ENCODE measurements around the gene STAT4.

Gene STAT4

DNA sequence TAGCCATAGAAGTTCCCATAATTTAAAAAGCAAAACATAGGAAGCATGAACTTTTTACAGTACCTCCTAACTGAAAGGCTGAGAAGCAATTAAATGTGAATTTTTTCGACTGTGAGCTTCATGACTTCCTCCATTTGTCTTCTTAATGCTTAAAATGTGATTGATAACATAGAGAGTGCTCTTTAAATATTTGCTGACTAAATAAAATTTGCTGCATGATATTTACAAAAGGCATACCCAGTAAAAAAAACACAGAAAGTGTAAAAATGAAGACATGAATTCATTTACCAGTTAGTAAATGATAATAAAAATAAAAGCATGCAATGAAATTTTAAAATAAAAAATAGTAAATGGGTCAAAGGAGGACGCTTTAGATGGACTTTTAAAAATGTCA, 21.9 kb downstream of the STAT4 start:
- Histone ChIP-seq H3K4ac (ENCODE audit: low read depth in 1 of 2, low read length in 2 of 2) (no peak overlapping the region), H3K4me2 (ENCODE audit: low read length, poor library complexity, severe bottlenecking) (no peak overlapping the region), H3K18ac (ENCODE audit: low read depth in 1 of 2, low read length in 2 of 2) (no peak overlapping the region), H3K27me3 (ENCODE audit: control insufficient read depth in 1 of 2, insufficient read depth in 1 of 2, low read length in 2 of 2) (no peaks in the 10 kb centered on the region), H2BK120ac (ENCODE audit: low read depth, low read length) (no peak overlapping the region), H3K14ac (ENCODE audit: low read length in 2 of 2) (no peak overlapping the region), H3K36me3 (ENCODE audit: control insufficient read depth in 1 of 2, insufficient read depth in 2 of 2, low read depth in 1 of 2, low read length in 2 of 2) (no peaks in the 10 kb centered on the region), H2BK5ac (ENCODE audit: low read depth, low read length, poor library complexity, severe bottlenecking) (no peak overlapping the region), H2BK15ac (ENCODE audit: low read depth, poor library complexity, severe bottlenecking) (no peak overlapping the region), H3K23ac (ENCODE audit: low read length in 2 of 2) (no peak overlapping the region), H2AFZ (ENCODE audit: low read depth, low read length) (no peak overlapping the region), H2AK5ac (ENCODE audit: low read length, severe bottlenecking) (no peak overlapping the region), H3K27ac (ENCODE audit: low read length, poor library complexity, severe bottlenecking) (no peak overlapping the region), H3K4me1 (ENCODE audit: control insufficient read depth, insufficient read depth, low read depth, low read length) (no peaks in the 10 kb centered on the region), H4K8ac (ENCODE audit: low read length) (no peak overlapping the region), H3K9ac (ENCODE audit: low read length) (no peak overlapping the region), H4K91ac (ENCODE audit: low read length) (no peak overlapping the region), H3K4me3 (ENCODE audit: insufficient read depth in 1 of 2, low read depth in 1 of 2, low read length in 2 of 2) (no peak overlapping the region), H3K9me3 (ENCODE audit: control insufficient read depth, low read length) (no peaks in the 10 kb centered on the region), H3K79me1 (replicated peaks; ENCODE audit: low read length, poor library complexity, severe bottlenecking) (no peaks in the 10 kb centered on the region), H2BK12ac (ENCODE audit: low read length in 2 of 2) (no peak overlapping the region)
- no peak for DNase-seq
- 90% methylated on average over 1 of the region's 2 CpGs for WGBS

DNA sequence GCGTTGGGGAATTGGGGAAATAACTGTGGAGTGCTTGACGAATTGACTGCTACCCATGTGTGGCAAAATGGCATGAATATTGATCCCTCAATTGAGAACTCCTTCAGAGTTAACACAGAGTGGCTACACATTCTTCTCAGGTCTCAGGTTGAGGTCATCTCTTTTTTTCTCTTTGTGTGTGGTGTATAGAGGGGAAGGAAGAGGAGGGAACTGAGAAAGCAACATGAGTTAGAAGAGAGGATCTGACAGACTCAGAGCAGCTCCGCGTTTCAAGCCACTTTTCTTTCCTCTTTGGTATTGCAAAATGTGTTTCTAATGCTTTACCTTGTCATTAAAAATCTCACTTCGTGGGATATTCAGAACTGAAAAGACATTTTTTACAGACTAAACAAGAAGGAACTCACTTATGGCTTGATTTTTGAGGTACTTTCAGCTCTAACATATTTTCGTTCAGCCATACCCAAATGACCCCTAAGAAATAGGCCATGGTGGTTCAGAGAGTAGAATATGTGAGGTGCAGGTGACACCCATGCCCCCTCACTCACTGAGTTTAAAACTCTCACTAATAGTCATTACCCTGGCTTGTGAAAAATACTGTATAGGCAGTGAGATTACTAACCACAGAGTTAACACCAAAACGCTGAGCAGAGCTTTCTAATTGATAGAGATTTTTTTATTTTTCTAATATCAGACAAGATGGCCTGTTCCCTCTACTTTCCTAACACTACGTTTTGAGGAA, 22.5 kb downstream of the STAT4 start:
- no peak overlapping the region for H3K18ac ChIP-seq (ENCODE audit: low read depth in 1 of 2, low read length in 2 of 2)
- H3K4me1 ChIP-seq (ENCODE audit: control insufficient read depth, insufficient read depth, low read depth, low read length) = no peaks in the 10 kb centered on the region
- no peak overlapping the region for H3K4ac ChIP-seq (ENCODE audit: low read depth in 1 of 2, low read length in 2 of 2)
- no peaks in the 10 kb centered on the region for H3K79me1 ChIP-seq (replicated peaks; ENCODE audit: low read length, poor library complexity, severe bottlenecking)
- H2AK5ac ChIP-seq (ENCODE audit: low read length, severe bottlenecking) = no peak overlapping the region
- WGBS = 74% methylated on average over 2 of the region's 8 CpGs
- no peak overlapping the region for H2BK15ac ChIP-seq (ENCODE audit: low read depth, poor library complexity, severe bottlenecking)
- H2BK5ac ChIP-seq (ENCODE audit: low read depth, low read length, poor library complexity, severe bottlenecking) = no peak overlapping the region
- H3K9me3 ChIP-seq (ENCODE audit: control insufficient read depth, low read length) = no peaks in the 10 kb centered on the region
- H3K27me3 ChIP-seq (ENCODE audit: control insufficient read depth in 1 of 2, insufficient read depth in 1 of 2, low read length in 2 of 2) = no peaks in the 10 kb centered on the region
- no peak overlapping the region for H4K8ac ChIP-seq (ENCODE audit: low read length)
- no peak overlapping the region for H3K23ac ChIP-seq (ENCODE audit: low read length in 2 of 2)
- H2BK120ac ChIP-seq (ENCODE audit: low read depth, low read length) = no peak overlapping the region
- no peak overlapping the region for H3K9ac ChIP-seq (ENCODE audit: low read length)
- H3K4me2 ChIP-seq (ENCODE audit: low read length, poor library complexity, severe bottlenecking) = no peak overlapping the region
- no peak overlapping the region for H2BK12ac ChIP-seq (ENCODE audit: low read length in 2 of 2)
- H3K14ac ChIP-seq (ENCODE audit: low read length in 2 of 2) = no peak overlapping the region
- H4K91ac ChIP-seq (ENCODE audit: low read length) = no peak overlapping the region
- DNase-seq = no peak
- no peak overlapping the region for H3K27ac ChIP-seq (ENCODE audit: low read length, poor library complexity, severe bottlenecking)
- no peak overlapping the region for H3K4me3 ChIP-seq (ENCODE audit: insufficient read depth in 1 of 2, low read depth in 1 of 2, low read length in 2 of 2)
- no peaks in the 10 kb centered on the region for H3K36me3 ChIP-seq (ENCODE audit: control insufficient read depth in 1 of 2, insufficient read depth in 2 of 2, low read depth in 1 of 2, low read length in 2 of 2)
- H2AFZ ChIP-seq (ENCODE audit: low read depth, low read length) = no peak overlapping the region

DNA sequence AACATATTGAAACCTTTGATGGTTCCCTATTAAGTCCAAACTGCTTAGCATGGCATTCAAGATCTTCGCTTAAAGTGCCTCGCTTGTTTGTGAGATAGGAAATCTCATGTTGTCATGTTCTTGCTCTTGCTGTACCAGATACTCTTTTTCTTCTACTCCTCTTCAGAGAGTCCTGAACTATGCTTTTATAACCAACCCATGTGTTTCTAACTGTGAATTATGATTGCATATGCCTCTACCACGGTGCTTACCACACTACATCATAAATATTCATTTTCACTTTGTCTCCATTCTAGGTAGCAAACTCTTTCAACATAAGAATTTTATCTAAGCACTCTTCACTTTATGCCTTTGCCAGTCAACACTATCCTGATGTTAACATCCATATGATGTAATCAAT, 23.6 kb downstream of the STAT4 start:
- Histone ChIP-seq H3K9me3 (ENCODE audit: control insufficient read depth, low read length) (no peaks in the 10 kb centered on the region), H3K18ac (ENCODE audit: low read depth in 1 of 2, low read length in 2 of 2) (no peak overlapping the region), H3K9ac (ENCODE audit: low read length) (no peak overlapping the region), H2BK12ac (ENCODE audit: low read length in 2 of 2) (no peak overlapping the region), H2BK120ac (ENCODE audit: low read depth, low read length) (no peak overlapping the region), H3K79me1 (replicated peaks; ENCODE audit: low read length, poor library complexity, severe bottlenecking) (no peaks in the 10 kb centered on the region), H3K23ac (ENCODE audit: low read length in 2 of 2) (no peak overlapping the region), H3K4me2 (ENCODE audit: low read length, poor library complexity, severe bottlenecking) (no peak overlapping the region), H3K4me3 (ENCODE audit: insufficient read depth in 1 of 2, low read depth in 1 of 2, low read length in 2 of 2) (no peak overlapping the region), H2BK5ac (ENCODE audit: low read depth, low read length, poor library complexity, severe bottlenecking) (no peak overlapping the region), H2AK5ac (ENCODE audit: low read length, severe bottlenecking) (no peak overlapping the region), H3K27ac (ENCODE audit: low read length, poor library complexity, severe bottlenecking) (no peak overlapping the region), H2BK15ac (ENCODE audit: low read depth, poor library complexity, severe bottlenecking) (no peak overlapping the region), H3K36me3 (ENCODE audit: control insufficient read depth in 1 of 2, insufficient read depth in 2 of 2, low read depth in 1 of 2, low read length in 2 of 2) (no peaks in the 10 kb centered on the region), H3K4ac (ENCODE audit: low read depth in 1 of 2, low read length in 2 of 2) (no peak overlapping the region), H4K91ac (ENCODE audit: low read length) (no peak overlapping the region), H3K27me3 (ENCODE audit: control insufficient read depth in 1 of 2, insufficient read depth in 1 of 2, low read length in 2 of 2) (no peaks in the 10 kb centered on the region), H2AFZ (ENCODE audit: low read depth, low read length) (no peak overlapping the region), H3K4me1 (ENCODE audit: control insufficient read depth, insufficient read depth, low read depth, low read length) (no peaks in the 10 kb centered on the region), H4K8ac (ENCODE audit: low read length) (no peak overlapping the region), H3K14ac (ENCODE audit: low read length in 2 of 2) (no peak overlapping the region)
- no peak for DNase-seq
- 95% methylated on average over 3 of the region's 3 CpGs for WGBS

DNA sequence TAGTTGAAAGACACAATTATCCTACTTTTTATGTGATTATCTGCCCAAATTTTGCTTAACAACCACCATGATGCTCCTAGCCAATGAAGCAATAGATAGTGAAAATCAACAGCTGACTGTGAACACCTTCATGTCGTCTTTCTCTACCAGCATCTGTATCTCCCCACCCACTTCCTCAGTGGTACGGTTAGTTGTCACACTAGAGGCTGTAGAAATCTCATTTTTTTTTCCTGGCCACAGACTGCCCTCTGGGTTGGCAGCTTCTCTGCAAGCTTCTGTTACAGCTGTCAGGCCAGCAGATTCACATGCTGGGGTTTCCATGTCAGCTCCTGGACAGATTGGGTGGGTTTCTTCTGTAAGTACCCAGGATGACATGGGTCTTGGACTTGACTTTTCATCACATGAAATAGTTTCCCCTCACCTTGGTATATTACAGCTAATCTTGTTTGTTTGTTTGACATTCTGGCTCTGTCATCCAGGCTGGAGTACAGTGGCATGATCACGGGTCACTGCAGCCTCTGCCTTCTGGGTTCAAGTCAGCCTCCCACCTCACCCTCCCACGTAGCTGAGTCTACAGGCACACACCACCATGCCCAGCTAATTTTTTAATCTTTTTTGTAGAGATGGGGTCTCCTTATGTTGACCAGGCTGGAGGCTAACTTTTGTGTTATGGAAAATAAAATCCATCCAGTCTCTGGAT, 24.3 kb downstream of the STAT4 start:
- H3K4ac ChIP-seq (ENCODE audit: low read depth in 1 of 2, low read length in 2 of 2) = no peak overlapping the region
- no peak overlapping the region for H3K27ac ChIP-seq (ENCODE audit: low read length, poor library complexity, severe bottlenecking)
- no peaks in the 10 kb centered on the region for H3K36me3 ChIP-seq (ENCODE audit: control insufficient read depth in 1 of 2, insufficient read depth in 2 of 2, low read depth in 1 of 2, low read length in 2 of 2)
- H3K79me1 ChIP-seq (replicated peaks; ENCODE audit: low read length, poor library complexity, severe bottlenecking) = no peaks in the 10 kb centered on the region
- H4K8ac ChIP-seq (ENCODE audit: low read length) = no peak overlapping the region
- no peak overlapping the region for H2AK5ac ChIP-seq (ENCODE audit: low read length, severe bottlenecking)
- no peak overlapping the region for H3K4me2 ChIP-seq (ENCODE audit: low read length, poor library complexity, severe bottlenecking)
- no peak overlapping the region for H3K4me3 ChIP-seq (ENCODE audit: insufficient read depth in 1 of 2, low read depth in 1 of 2, low read length in 2 of 2)
- H2BK120ac ChIP-seq (ENCODE audit: low read depth, low read length) = no peak overlapping the region
- H2AFZ ChIP-seq (ENCODE audit: low read depth, low read length) = no peak overlapping the region
- no peak overlapping the region for H3K9ac ChIP-seq (ENCODE audit: low read length)
- no peak for DNase-seq
- no peaks in the 10 kb centered on the region for H3K4me1 ChIP-seq (ENCODE audit: control insufficient read depth, insufficient read depth, low read depth, low read length)
- no peak overlapping the region for H3K18ac ChIP-seq (ENCODE audit: low read depth in 1 of 2, low read length in 2 of 2)
- no peaks in the 10 kb centered on the region for H3K9me3 ChIP-seq (ENCODE audit: control insufficient read depth, low read length)
- no peak overlapping the region for H4K91ac ChIP-seq (ENCODE audit: low read length)
- no peak overlapping the region for H3K23ac ChIP-seq (ENCODE audit: low read length in 2 of 2)
- no peaks in the 10 kb centered on the region for H3K27me3 ChIP-seq (ENCODE audit: control insufficient read depth in 1 of 2, insufficient read depth in 1 of 2, low read length in 2 of 2)
- H2BK12ac ChIP-seq (ENCODE audit: low read length in 2 of 2) = no peak overlapping the region
- H2BK15ac ChIP-seq (ENCODE audit: low read depth, poor library complexity, severe bottlenecking) = no peak overlapping the region
- WGBS = 84% methylated on average over 3 of the region's 4 CpGs
- H2BK5ac ChIP-seq (ENCODE audit: low read depth, low read length, poor library complexity, severe bottlenecking) = no peak overlapping the region
- no peak overlapping the region for H3K14ac ChIP-seq (ENCODE audit: low read length in 2 of 2)

All from mesenchymal stem cell (in vitro differentiated cells and primary cell).